ENCODE measurements around the gene SECISBP2.

DNA sequence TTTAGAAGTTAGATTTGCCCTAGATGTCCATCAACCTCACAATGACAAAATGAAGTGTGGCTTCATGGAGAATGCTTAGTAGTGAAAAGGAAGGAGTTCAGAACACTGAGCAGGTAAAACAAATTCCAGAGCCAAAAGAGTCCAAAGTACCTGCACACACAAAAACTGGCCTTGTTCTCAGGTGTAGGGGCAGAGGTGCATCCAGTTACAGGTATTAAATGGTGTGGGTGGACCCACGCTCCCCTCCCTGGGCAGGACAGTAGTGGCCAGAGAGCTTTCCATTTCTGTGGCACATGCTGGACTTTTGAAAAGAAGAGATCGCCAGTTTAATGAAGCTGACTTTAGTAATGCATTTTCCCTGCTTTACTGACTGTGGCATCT is 47.2 kb downstream of the SECISBP2 start:
- no peak for TF ChIP-seq POLR2A (IDR thresholded peaks at IDR 0.05)
- TF ChIP-seq, protein P1, sequence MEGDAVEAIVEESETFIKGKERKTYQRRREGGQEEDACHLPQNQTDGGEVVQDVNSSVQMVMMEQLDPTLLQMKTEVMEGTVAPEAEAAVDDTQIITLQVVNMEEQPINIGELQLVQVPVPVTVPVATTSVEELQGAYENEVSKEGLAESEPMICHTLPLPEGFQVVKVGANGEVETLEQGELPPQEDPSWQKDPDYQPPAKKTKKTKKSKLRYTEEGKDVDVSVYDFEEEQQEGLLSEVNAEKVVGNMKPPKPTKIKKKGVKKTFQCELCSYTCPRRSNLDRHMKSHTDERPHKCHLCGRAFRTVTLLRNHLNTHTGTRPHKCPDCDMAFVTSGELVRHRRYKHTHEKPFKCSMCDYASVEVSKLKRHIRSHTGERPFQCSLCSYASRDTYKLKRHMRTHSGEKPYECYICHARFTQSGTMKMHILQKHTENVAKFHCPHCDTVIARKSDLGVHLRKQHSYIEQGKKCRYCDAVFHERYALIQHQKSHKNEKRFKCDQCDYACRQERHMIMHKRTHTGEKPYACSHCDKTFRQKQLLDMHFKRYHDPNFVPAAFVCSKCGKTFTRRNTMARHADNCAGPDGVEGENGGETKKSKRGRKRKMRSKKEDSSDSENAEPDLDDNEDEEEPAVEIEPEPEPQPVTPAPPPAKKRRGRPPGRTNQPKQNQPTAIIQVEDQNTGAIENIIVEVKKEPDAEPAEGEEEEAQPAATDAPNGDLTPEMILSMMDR (IDR thresholded peaks at IDR 0.05), result no peak

Data from body of pancreas (tissue), 4 donors.